ENCODE measurements around the gene CBX1.

- TF ChIP-seq POLR2A (IDR thresholded peaks at IDR 0.05; ENCODE audit: low read length): no peak
- TF ChIP-seq GATA1 (IDR thresholded peaks at IDR 0.05; ENCODE audit: low read depth, low read length): no peak
Observed at GRCh38 chr17:48025040-48025903, 76.0 kb downstream of the CBX1 start.
